Keratinocyte (primary cell): Measurements from ENCODE around the gene CMSS1. TPM values are rescaled to one million over a fixed set of nuclear protein-coding genes. Genes with fewer than 3 reads are reported as not detected.

Experiments used
- DNase-seq: peaks from one replicate; pipeline ENCODE4 v3.0.0-alpha.2; 2011; ENCODE audit warnings: low read depth, missing footprints, low spot score
- FAIRE-seq: peaks from 2 replicates; lab custom pipeline; 2011; peaks lifted over from hg19 to GRCh38; lab: Jason Lieb, UNC
- H2AFZ ChIP-seq: 2 replicates; pipeline ENCODE4 v1.6.0; 2012; ENCODE audit warnings: low read length, control low read depth, inconsistent platforms; ENCODE audit not compliant: control insufficient read depth
- H3K27ac ChIP-seq: 2 replicates; pipeline ENCODE4 v1.5.1; 2011; ENCODE audit warnings: low read length; ENCODE audit not compliant: control insufficient read depth, insufficient read depth
- H3K27me3 ChIP-seq: 3 replicates; pipeline ENCODE4 v1.6.0; 2011; ENCODE audit warnings: low read length; ENCODE audit not compliant: control insufficient read depth, insufficient read depth; ENCODE audit errors: extremely low read depth
- H3K36me3 ChIP-seq, 2 experiments: 2 replicates in 1 of 2; 3 replicates in 1 of 2; pipeline ENCODE4 v1.5.1; 2011; ENCODE audit warnings: low read length in 2 of 2, mild to moderate bottlenecking in 1 of 2; ENCODE audit not compliant: control insufficient read depth in 2 of 2, insufficient read depth in 2 of 2; ENCODE audit errors: extremely low read depth in 1 of 2
- H3K4me1 ChIP-seq: 3 replicates; pipeline ENCODE4 v1.5.1; 2011; ENCODE audit warnings: low read length; ENCODE audit not compliant: control insufficient read depth, insufficient read depth; ENCODE audit errors: extremely low read depth
- H3K4me2 ChIP-seq: 3 replicates; pipeline ENCODE4 v1.6.0; 2011; ENCODE audit warnings: low read depth, low read length; ENCODE audit not compliant: control insufficient read depth, insufficient read depth; ENCODE audit errors: extremely low read depth
- H3K4me3 ChIP-seq, 3 experiments: fragments of 200-600 bp in 1 of 3; sonication (generic) in 1 of 3; 2 replicates in 2 of 3; 3 replicates in 1 of 3; pipeline ENCODE4 v1.5.1; 2011 to 2016; ENCODE audit warnings: low read length in 3 of 3, mild to moderate bottlenecking in 3 of 3, control low read depth in 2 of 3, inconsistent platforms in 1 of 3, low read depth in 1 of 3, mixed read lengths in 1 of 3, mixed run types in 1 of 3, moderate library complexity in 1 of 3; ENCODE audit not compliant: control insufficient read depth in 2 of 3, insufficient read depth in 2 of 3; ENCODE audit errors: extremely low read depth in 1 of 3
- H3K79me2 ChIP-seq: 2 replicates; pipeline ENCODE4 v1.6.0; 2012; ENCODE audit warnings: low read length; ENCODE audit not compliant: control insufficient read depth, insufficient read depth
- H3K9ac ChIP-seq: 3 replicates; pipeline ENCODE4 v1.6.0; 2011; ENCODE audit warnings: low read length; ENCODE audit not compliant: control insufficient read depth, insufficient read depth; ENCODE audit errors: extremely low read depth
- H3K9me1 ChIP-seq: 3 replicates; pipeline ENCODE4 v1.6.0; 2011; ENCODE audit warnings: low read length; ENCODE audit not compliant: control insufficient read depth, insufficient read depth; ENCODE audit errors: extremely low read depth
- H3K9me3 ChIP-seq: 2 replicates; pipeline ENCODE4 v1.5.1; 2012; ENCODE audit warnings: low read depth, low read length; ENCODE audit not compliant: control insufficient read depth
- H4K20me1 ChIP-seq: 3 replicates; pipeline ENCODE4 v1.6.0; 2011; ENCODE audit warnings: low read length; ENCODE audit not compliant: control insufficient read depth, insufficient read depth; ENCODE audit errors: extremely low read depth
- CTCF ChIP-seq, 3 experiments: IDR thresholded peaks in 1 of 3; conservative IDR thresholded peaks in 1 of 3; optimal IDR thresholded peaks in 1 of 3; 2 replicates in 2 of 3; 3 replicates in 1 of 3; pipeline versions ENCODE3 to v1.5.1; 2011; ENCODE audit warnings: low read length in 3 of 3, mild to moderate bottlenecking in 3 of 3, moderate library complexity in 2 of 3, control low read depth in 1 of 3, inconsistent platforms in 1 of 3; ENCODE audit not compliant: insufficient read depth in 2 of 3; ENCODE audit errors: extremely low read depth in 1 of 3
- EZH2 ChIP-seq: IDR thresholded peaks from one replicate; pipeline ENCODE4 v1.6.1; 2012; ENCODE audit warnings: inconsistent platforms, mild to moderate bottlenecking, low read length, moderate library complexity
- dilution Hi-C: fragments of 300-500 bp; cut with MboI; formaldehyde crosslinking; loops from one replicate; pipeline ENCODE4 v1.7.0; 2020; ENCODE audit warnings: low sequenced_read_pairs; ENCODE audit not compliant: extremely low pct_ligation_motif_present
- polyA plus RNA-seq, 5 experiments: library from polyadenylated mRNA; depleted of rRNA in 3 of 5; stranded (reverse) in 3 of 5; stranded (forward) in 1 of 5; unstranded in 1 of 5; fragments of >200 nt; gene quantifications; 1 replicate in 1 of 5; 2 replicates in 3 of 5; 3 replicates in 1 of 5; pipeline versions ENCODE4 v1.2.1 to v1.2.3, GENCODE V29; 2011 to 2012; ENCODE audit warnings: missing spikeins in 2 of 5, low read depth in 1 of 5, low replicate concordance in 1 of 5

CMSS1 gene
- polyA plus RNA-seq, 1 donor (not counting 4 experiments of a cell fraction or from before 2014, with no cell fraction given) = 37.2 TPM

- Histone ChIP-seq H3K27me3 (no peaks in the 10 kb centered on the region), H3K36me3 (no peaks in the 10 kb centered on the region), H3K9ac (no peak overlapping the region), H3K4me1 (peaks cover 28% of the 10 kb centered on the region), H3K79me2 (no peaks in the 10 kb centered on the region), H3K4me3 (no peak overlapping the region), H2AFZ (no peak overlapping the region), H3K9me1 (no peaks in the 10 kb centered on the region), H3K4me2 (no peak overlapping the region), H3K27ac (no peak overlapping the region), H4K20me1 (no peaks in the 10 kb centered on the region), H3K9me3 (no peaks in the 10 kb centered on the region)
- TF ChIP-seq CTCF (optimal IDR thresholded peaks at IDR 0.05 in 1 of 3, IDR thresholded peaks at IDR 0.05 in 1 of 3, conservative IDR thresholded peaks at IDR 0.05 in 1 of 3; ENCODE audit: extremely low read depth in 1 of 3, insufficient read depth in 2 of 3, low read length in 3 of 3) = no peak
- no peak for TF ChIP-seq EZH2
- DNase-seq (no peak), FAIRE-seq (no peak)
- dilution Hi-C loops = no loop called here
These were observed 148.2 kb downstream of the CMSS1 start for GRCh38 chr3:99965681-99966408.

GRCh38 chr3:99966662-99967416 is 149.2 kb downstream of the CMSS1 start:
- no peak overlapping the region for H2AFZ ChIP-seq
- FAIRE-seq (no peak), DNase-seq (no peak)
- no peaks in the 10 kb centered on the region for H4K20me1 ChIP-seq
- H3K27me3 ChIP-seq = no peaks in the 10 kb centered on the region
- H3K9ac ChIP-seq = no peak overlapping the region
- no peak overlapping the region for H3K27ac ChIP-seq
- H3K9me3 ChIP-seq = no peaks in the 10 kb centered on the region
- no peak for TF ChIP-seq CTCF (optimal IDR thresholded peaks at IDR 0.05 in 1 of 3, IDR thresholded peaks at IDR 0.05 in 1 of 3, conservative IDR thresholded peaks at IDR 0.05 in 1 of 3; ENCODE audit: extremely low read depth in 1 of 3, insufficient read depth in 2 of 3, low read length in 3 of 3)
- TF ChIP-seq EZH2 = no peak
- no peak overlapping the region for H3K4me3 ChIP-seq
- dilution Hi-C loops = no loop called here
- H3K9me1 ChIP-seq = no peaks in the 10 kb centered on the region
- H3K4me1 ChIP-seq = peaks cover 28% of the 10 kb centered on the region
- H3K79me2 ChIP-seq = no peaks in the 10 kb centered on the region
- H3K4me2 ChIP-seq = no peak overlapping the region
- no peaks in the 10 kb centered on the region for H3K36me3 ChIP-seq
